ENCODE data around the gene ZNF260.

- TF ChIP-seq CTCF (IDR thresholded peaks at IDR 0.05) (no peak), EZH2phosphoT487 (IDR thresholded peaks at IDR 0.05) (no peak)
Measured at GRCh38 chr19:36573895-36574720, 46.0 kb upstream of the ZNF260 start.

Measured in neural progenitor cell (in vitro differentiated cells).